PC-9 (cell line): ENCODE results near the gene GNPDA2. TPM values are rescaled to one million over a fixed set of nuclear protein-coding genes. Genes with fewer than 3 reads are reported as not detected.

Experiments used
- BruUV-seq: library from RNA; stranded (reverse); fragments of 400-500 nt; replicated peaks from 2 replicates; lab custom pipeline; 2021; lab: Mats Ljungman, UMichigan
- CTCF ChIA-PET: fragments of 300-600 bp; sonication (Branson Sonifier 250); formaldehyde crosslinking; loops from one replicate; lab custom pipeline; 2022; ENCODE audit warnings: antibody characterized with exemption; lab: Charles Lee
- POLR2A ChIA-PET: fragments of 300-600 bp; sonication (Branson Sonifier 250); formaldehyde crosslinking; loops from one replicate; lab custom pipeline; 2022; ENCODE audit warnings: antibody characterized with exemption; ENCODE audit not compliant: unreplicated experiment; lab: Charles Lee
- DNase-seq, 2 experiments: peaks; one replicate each; pipeline versions ENCODE4 v3.0.0 to v3.0.0-alpha.2; 2015 to 2022; ENCODE audit warnings: mixed read lengths in 1 of 2
- H2AFZ ChIP-seq: fragments of 200-600 bp; sonication (generic); 2 replicates; pipeline ENCODE4 v1.8.1; 2017; ENCODE audit warnings: antibody characterized with exemption
- H3F3A ChIP-seq: fragments of 200-600 bp; sonication (generic); 2 replicates; pipeline ENCODE4 v1.8.1; 2017; ENCODE audit warnings: antibody characterized with exemption, mild to moderate bottlenecking, low read depth; ENCODE audit not compliant: insufficient read depth
- H3K27ac ChIP-seq: fragments of 200-600 bp; sonication (generic); 2 replicates; pipeline ENCODE4 v1.6.1; 2016; ENCODE audit warnings: mixed run types
- H3K27me3 ChIP-seq: fragments of 200-600 bp; sonication (generic); 2 replicates; pipeline ENCODE4 v1.6.1; 2016; ENCODE audit warnings: low read depth, mixed run types; ENCODE audit not compliant: insufficient read depth
- H3K36me3 ChIP-seq: fragments of 200-600 bp; sonication (generic); 2 replicates; pipeline ENCODE4 v1.6.1; 2016; ENCODE audit warnings: low read depth, mixed run types
- H3K4me1 ChIP-seq: fragments of 200-600 bp; sonication (generic); replicated peaks from 2 replicates; pipeline ENCODE4 v1.6.1; 2016; ENCODE audit warnings: mixed run types; ENCODE audit not compliant: insufficient read depth
- H3K4me2 ChIP-seq: fragments of 200-600 bp; sonication (generic); 2 replicates; pipeline ENCODE4 v1.6.1; 2017; ENCODE audit warnings: mixed run types
- H3K4me3 ChIP-seq: fragments of 200-600 bp; sonication (generic); 2 replicates; pipeline ENCODE4 v1.6.1; 2016; ENCODE audit warnings: mixed run types
- H3K79me2 ChIP-seq: fragments of 200-600 bp; sonication (generic); 2 replicates; pipeline ENCODE4 v1.6.1; 2017; ENCODE audit warnings: low read depth, mixed run types
- H3K9me2 ChIP-seq: fragments of 200-600 bp; sonication (generic); 2 replicates; pipeline ENCODE4 v1.8.1; 2017; ENCODE audit warnings: mild to moderate bottlenecking; ENCODE audit not compliant: insufficient read depth
- H3K9me3 ChIP-seq: fragments of 200-600 bp; sonication (generic); 2 replicates; pipeline ENCODE4 v1.8.1; 2016; ENCODE audit warnings: low read depth; ENCODE audit not compliant: insufficient read depth
- H4K20me1 ChIP-seq: fragments of 200-600 bp; sonication (generic); 2 replicates; pipeline ENCODE4 v1.8.1; 2017; ENCODE audit not compliant: insufficient read depth
- EZH2 ChIP-seq: fragments of 200-600 bp; sonication (generic); IDR thresholded peaks from 2 replicates; pipeline ENCODE4 v1.8.0; 2017; ENCODE audit warnings: antibody characterized with exemption, low read depth
- intact Hi-C: fragments of 100-400 bp; cut with micrococcal nuclease; formaldehyde crosslinking; loops from one replicate; pipeline ENCODE4 v1.10.0; 2022; ENCODE audit not compliant: unreplicated experiment
- total RNA-seq: library from RNA; stranded (reverse); gene quantifications from 2 replicates; pipeline ENCODE4 v1.2.3, GENCODE V29; 2021
- TF ChIP-seq, protein P1 (sequence below): fragments of 200-600 bp; sonication (generic); conservative IDR thresholded peaks from 2 replicates; pipeline ENCODE4 v1.6.1; 2017; ENCODE audit warnings: mixed run types, antibody characterized with exemption, mild to moderate bottlenecking, moderate library complexity

The GNPDA2 gene
- total RNA-seq, 1 experiment from 2014 or later, result 14.6 TPM

DNA sequence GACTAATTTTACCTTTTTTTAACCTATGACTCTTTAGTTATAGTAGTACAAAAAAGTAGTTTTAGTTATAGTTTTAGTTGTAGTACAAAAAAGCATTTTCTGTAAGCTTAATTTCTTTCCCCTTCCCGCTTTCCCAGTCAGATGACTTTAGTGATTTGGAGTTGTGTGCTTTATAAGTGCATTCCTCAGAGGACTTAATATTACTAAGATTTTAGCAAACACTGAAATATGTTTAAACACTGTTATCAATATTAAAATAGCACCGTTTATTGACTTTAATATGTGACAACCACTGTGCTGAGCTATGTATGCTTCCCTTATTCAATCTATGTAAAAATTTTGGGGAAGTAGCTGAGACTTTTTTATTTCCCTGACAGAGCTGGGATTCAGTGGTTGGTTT is 25.3 kb downstream of the GNPDA2 start:
- no peak overlapping the region for H2AFZ ChIP-seq
- no peak overlapping the region for H3K27ac ChIP-seq
- TF ChIP-seq EZH2, result no peak
- TF ChIP-seq, protein P1, sequence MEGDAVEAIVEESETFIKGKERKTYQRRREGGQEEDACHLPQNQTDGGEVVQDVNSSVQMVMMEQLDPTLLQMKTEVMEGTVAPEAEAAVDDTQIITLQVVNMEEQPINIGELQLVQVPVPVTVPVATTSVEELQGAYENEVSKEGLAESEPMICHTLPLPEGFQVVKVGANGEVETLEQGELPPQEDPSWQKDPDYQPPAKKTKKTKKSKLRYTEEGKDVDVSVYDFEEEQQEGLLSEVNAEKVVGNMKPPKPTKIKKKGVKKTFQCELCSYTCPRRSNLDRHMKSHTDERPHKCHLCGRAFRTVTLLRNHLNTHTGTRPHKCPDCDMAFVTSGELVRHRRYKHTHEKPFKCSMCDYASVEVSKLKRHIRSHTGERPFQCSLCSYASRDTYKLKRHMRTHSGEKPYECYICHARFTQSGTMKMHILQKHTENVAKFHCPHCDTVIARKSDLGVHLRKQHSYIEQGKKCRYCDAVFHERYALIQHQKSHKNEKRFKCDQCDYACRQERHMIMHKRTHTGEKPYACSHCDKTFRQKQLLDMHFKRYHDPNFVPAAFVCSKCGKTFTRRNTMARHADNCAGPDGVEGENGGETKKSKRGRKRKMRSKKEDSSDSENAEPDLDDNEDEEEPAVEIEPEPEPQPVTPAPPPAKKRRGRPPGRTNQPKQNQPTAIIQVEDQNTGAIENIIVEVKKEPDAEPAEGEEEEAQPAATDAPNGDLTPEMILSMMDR, result no peak
- intact Hi-C loops, result no loop called here
- H4K20me1 ChIP-seq, result peaks cover 4% of the 10 kb centered on the region; the same call in 1 of the 2 replicates
- H3K4me2 ChIP-seq, result no peak overlapping the region
- ChIA-PET CTCF (no interaction called here), POLR2A (no interaction called here)
- H3K9me3 ChIP-seq, result no peaks in the 10 kb centered on the region
- BruUV-seq, result no TSS peak
- H3K4me3 ChIP-seq, result no peak overlapping the region
- no peaks in the 10 kb centered on the region for H3K4me1 ChIP-seq
- H3K79me2 ChIP-seq, result no peaks in the 10 kb centered on the region
- H3K36me3 ChIP-seq, result peaks cover 35% of the 10 kb centered on the region
- no peaks in the 10 kb centered on the region for H3K27me3 ChIP-seq
- DNase-seq, result no peak
- no peaks in the 10 kb centered on the region for H3K9me2 ChIP-seq
- H3F3A ChIP-seq, result no peaks in the 10 kb centered on the region

DNA sequence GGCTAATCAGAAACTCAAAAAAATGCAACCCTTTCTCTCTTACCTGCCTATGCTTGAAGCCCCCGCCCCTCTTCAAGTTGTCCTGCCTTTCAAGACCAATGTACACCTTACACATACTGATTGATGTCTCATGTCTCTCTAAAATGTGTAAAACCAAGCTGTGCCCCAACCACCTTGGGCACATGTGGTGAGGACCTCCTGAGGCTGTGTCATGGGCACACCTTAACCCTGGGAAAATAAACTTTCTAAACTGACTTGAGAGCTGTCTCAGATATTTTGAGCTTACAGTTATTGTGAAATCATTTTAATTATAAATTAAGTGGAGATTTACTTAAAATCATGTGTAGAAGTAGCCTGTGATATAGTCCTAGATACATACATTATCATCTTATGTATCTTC is 25.9 kb downstream of the GNPDA2 start:
- H3K4me1 ChIP-seq, result no peaks in the 10 kb centered on the region
- H2AFZ ChIP-seq, result no peak overlapping the region
- no peaks in the 10 kb centered on the region for H3F3A ChIP-seq
- no TSS peak for BruUV-seq
- DNase-seq, result no peak
- no peak overlapping the region for H3K4me3 ChIP-seq
- no peak overlapping the region for H3K4me2 ChIP-seq
- H3K9me3 ChIP-seq, result no peaks in the 10 kb centered on the region
- no peak for TF ChIP-seq EZH2
- TF ChIP-seq, protein P1, result no peak
- H3K36me3 ChIP-seq, result peaks cover 38% of the 10 kb centered on the region
- no peaks in the 10 kb centered on the region for H3K9me2 ChIP-seq
- ChIA-PET POLR2A (no interaction called here), CTCF (no interaction called here)
- H3K27ac ChIP-seq, result no peak overlapping the region
- H4K20me1 ChIP-seq, result peaks cover 6% of the 10 kb centered on the region; the same call in 1 of the 2 replicates
- no peaks in the 10 kb centered on the region for H3K79me2 ChIP-seq
- intact Hi-C loops, result no loop called here
- H3K27me3 ChIP-seq, result no peaks in the 10 kb centered on the region

DNA sequence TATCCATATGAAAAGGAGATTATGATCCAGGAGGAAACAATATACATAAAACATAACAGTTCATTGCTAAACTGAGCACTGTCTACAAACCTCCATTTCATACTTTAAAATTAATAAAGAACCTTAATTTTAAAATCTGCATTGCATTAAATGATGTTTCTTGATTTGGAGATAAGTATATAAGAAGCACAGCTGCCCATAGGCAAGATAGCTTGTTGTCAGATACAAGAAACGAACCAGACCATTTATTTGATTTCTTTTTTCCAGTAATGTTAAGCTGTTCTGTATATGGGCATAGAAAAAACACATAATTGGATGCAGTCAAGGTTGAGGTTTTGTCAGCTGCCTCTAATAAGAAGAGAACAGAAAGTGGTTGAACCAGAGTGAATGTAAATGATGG is 41.7 kb downstream of the GNPDA2 start:
- no peak for DNase-seq
- peaks cover 5% of the 10 kb centered on the region; the same call in 1 of the 2 replicates for H3F3A ChIP-seq
- no peaks in the 10 kb centered on the region for H3K9me3 ChIP-seq
- intact Hi-C loops, result no loop called here
- ChIA-PET CTCF (no interaction called here), POLR2A (no interaction called here)
- H3K9me2 ChIP-seq, result no peaks in the 10 kb centered on the region
- no peak overlapping the region for H3K4me2 ChIP-seq
- H3K79me2 ChIP-seq, result peaks cover 23% of the 10 kb centered on the region
- peaks cover 12% of the 10 kb centered on the region; the same call in 1 of the 2 replicates for H3K4me1 ChIP-seq
- 0 out of 2 replicates have a peak, but pooled peaks cover 3% of the 10 kb centered on the region for H4K20me1 ChIP-seq
- no peak overlapping the region for H3K27ac ChIP-seq
- H3K4me3 ChIP-seq, result no peak overlapping the region
- H3K36me3 ChIP-seq, result peaks cover 32% of the 10 kb centered on the region
- H2AFZ ChIP-seq, result no peak overlapping the region
- TF ChIP-seq EZH2, result no peak
- BruUV-seq, result no TSS peak
- no peaks in the 10 kb centered on the region for H3K27me3 ChIP-seq

DNA sequence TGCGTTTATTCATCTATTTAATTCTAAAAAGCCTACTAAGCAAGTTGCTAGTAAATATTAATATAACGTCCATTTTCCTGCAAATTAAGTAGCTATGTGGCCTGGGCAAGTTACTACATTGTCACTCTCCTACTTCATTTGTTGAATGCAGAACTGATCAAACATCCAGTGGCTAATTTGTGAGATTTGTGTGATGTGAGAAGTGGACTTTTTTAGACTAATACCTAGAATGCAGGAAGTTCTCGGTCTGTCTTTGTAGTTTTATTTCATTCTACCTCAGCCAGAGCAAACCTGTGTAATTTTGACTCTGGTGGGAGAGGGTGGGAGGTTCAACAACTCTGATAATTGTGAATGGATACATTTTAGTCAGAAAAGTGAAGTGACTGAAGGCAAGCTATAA is 47.3 kb downstream of the GNPDA2 start:
- no peaks in the 10 kb centered on the region for H3K9me2 ChIP-seq
- no peak for TF ChIP-seq EZH2
- TF ChIP-seq, protein P1, result no peak
- H3K27ac ChIP-seq, result no peak overlapping the region; the same call in 1 of the 2 replicates
- H3K9me3 ChIP-seq, result no peaks in the 10 kb centered on the region
- POLR2A ChIA-PET, result interaction anchor here (1.0 kb wide), 1 partner anchor 39 kb away, joined by 3 read pairs; no protein-coding TSS in a partner anchor
- H3K36me3 ChIP-seq, result peaks cover 6% of the 10 kb centered on the region; the same call in 1 of the 2 replicates
- no peak for DNase-seq
- H3F3A ChIP-seq, result peaks cover 5% of the 10 kb centered on the region; the same call in 1 of the 2 replicates
- H4K20me1 ChIP-seq, result 0 out of 2 replicates have a peak, but pooled peaks cover 4% of the 10 kb centered on the region
- CTCF ChIA-PET, result no interaction called here
- no TSS peak for BruUV-seq
- intact Hi-C loops, result no loop called here
- no peaks in the 10 kb centered on the region for H3K27me3 ChIP-seq
- peaks cover 35% of the 10 kb centered on the region for H3K79me2 ChIP-seq
- H3K4me3 ChIP-seq, result peak overlapping the region; percentile 97
- H3K4me1 ChIP-seq, result peaks cover 18% of the 10 kb centered on the region; the same call in 1 of the 2 replicates
- H2AFZ ChIP-seq, result peak overlapping the region; percentile 100
- peak overlapping the region; percentile 97 for H3K4me2 ChIP-seq
